Activated CD4-positive, CD25-positive, alpha-beta regulatory T cell treated with anti-CD3 and anti-CD28 coated beads, Interleukin-2, amount 50 U/mL, for 16 hours (primary cell): Measurements from ENCODE around the gene STAMBPL1.

ENCODE experiments used
- DNase-seq: peaks from one replicate; pipeline ENCODE4 v3.0.0-alpha.2; 2020; ENCODE audit warnings: low read depth, low spot score

The STAMBPL1 gene

GRCh38 chr10:88949912-88950837 lies 70.1 kb downstream of the STAMBPL1 start:
- no peak for DNase-seq

- DNase-seq, result no peak
These were observed 72.6 kb downstream of the STAMBPL1 start, which contains the start of gene ACTA2 for GRCh38 chr10:88952647-88953111. Gene ACTA2 (minus strand): TSS chr10:88952773. CDS start chr10:88948930, 3,843 bp downstream.

- DNase-seq, result no peak
These were observed 73.6 kb downstream of the STAMBPL1 start for GRCh38 chr10:88953662-88954061.

GRCh38 chr10:88954458-88955083 lies 74.5 kb downstream of the STAMBPL1 start:
- DNase-seq, result no peak

- no peak for DNase-seq
These were observed 77.3 kb downstream of the STAMBPL1 start for GRCh38 chr10:88957381-88957780.

- DNase-seq, result no peak
These were observed 78.7 kb downstream of the STAMBPL1 start for GRCh38 chr10:88958721-88959120.

- no peak for DNase-seq
These were observed 80.8 kb downstream of the STAMBPL1 start for GRCh38 chr10:88960802-88961201.

GRCh38 chr10:88961266-88961665 lies 81.2 kb downstream of the STAMBPL1 start:
- DNase-seq, result no peak

- no peak for DNase-seq
These were observed 82.3 kb downstream of the STAMBPL1 start for GRCh38 chr10:88962336-88962735.

GRCh38 chr10:88963318-88963717 lies 83.3 kb downstream of the STAMBPL1 start:
- DNase-seq, result no peak

GRCh38 chr10:88964360-88964759 lies 84.3 kb downstream of the STAMBPL1 start:
- no peak for DNase-seq

- no peak for DNase-seq
These were observed 84.9 kb downstream of the STAMBPL1 start for GRCh38 chr10:88964869-88965415.

GRCh38 chr10:88966797-88967196 lies 86.8 kb downstream of the STAMBPL1 start:
- no peak for DNase-seq

GRCh38 chr10:88968391-88968790 lies 88.3 kb downstream of the STAMBPL1 start:
- DNase-seq, result no peak

GRCh38 chr10:88971221-88972061 lies 91.4 kb downstream of the STAMBPL1 start:
- DNase-seq, result no peak
